Caco-2 (cell line): ENCODE data around the gene KNSTRN. TPM values are rescaled to one million over a fixed set of nuclear protein-coding genes. Genes with fewer than 3 reads are reported as not detected.

Experiments used
- BruUV-seq: library from RNA; stranded (reverse); fragments of 400-500 nt; replicated peaks from 2 replicates; lab custom pipeline; 2021; lab: Mats Ljungman, UMichigan
- CTCF ChIA-PET: fragments of 300-600 bp; sonication (Branson Sonifier 250); formaldehyde crosslinking; loops from one replicate; lab custom pipeline; 2022; ENCODE audit warnings: antibody characterized with exemption; lab: Charles Lee
- POLR2A ChIA-PET: fragments of 300-600 bp; sonication (Branson Sonifier 250); formaldehyde crosslinking; loops from one replicate; lab custom pipeline; 2022; ENCODE audit warnings: antibody characterized with exemption; lab: Charles Lee
- DNase-seq, 2 experiments: peaks; one replicate each; pipeline versions ENCODE4 v3.0.0 to v3.0.0-alpha.2; 2020 to 2022
- H3K27me3 ChIP-seq: replicated peaks from 2 replicates; pipeline ENCODE4 v1.6.0; 2011; ENCODE audit warnings: low read length; ENCODE audit not compliant: control insufficient read depth, insufficient read depth
- H3K36me3 ChIP-seq: 2 replicates; pipeline ENCODE4 v1.5.1; 2011; ENCODE audit warnings: low read length; ENCODE audit not compliant: control insufficient read depth, insufficient read depth
- H3K4me1 ChIP-seq: fragments of 250-450 bp; sonication (Bioruptor Pico); 2 replicates; pipeline ENCODE4 v1.5.1; 2020; ENCODE audit warnings: mild to moderate bottlenecking
- H3K4me3 ChIP-seq: 2 replicates; pipeline ENCODE4 v1.5.1; 2011; ENCODE audit warnings: low read depth, mild to moderate bottlenecking, control low read depth, low read length
- H3K9me3 ChIP-seq: fragments of 250-450 bp; sonication (Bioruptor Pico); 2 replicates; pipeline ENCODE4 v1.5.1; 2020; ENCODE audit warnings: mild to moderate bottlenecking, moderate library complexity
- H3K27ac Mint-ChIP-seq: one replicate; pipeline ENCODE4 v1.8.0; 2022; ENCODE audit warnings: mixed read lengths; ENCODE audit not compliant: unreplicated experiment
- H3K27me3 Mint-ChIP-seq: one replicate; pipeline ENCODE4 v1.8.0; 2022; ENCODE audit warnings: mixed read lengths; ENCODE audit not compliant: insufficient read depth, unreplicated experiment
- H3K36me3 Mint-ChIP-seq: one replicate; pipeline ENCODE4 v1.8.0; 2022; ENCODE audit warnings: mild to moderate bottlenecking, mixed read lengths; ENCODE audit not compliant: insufficient read depth, unreplicated experiment
- H3K4me1 Mint-ChIP-seq: one replicate; pipeline ENCODE4 v1.8.0; 2022; ENCODE audit warnings: low read depth, mixed read lengths; ENCODE audit not compliant: unreplicated experiment
- H3K4me3 Mint-ChIP-seq: one replicate; pipeline ENCODE4 v1.8.0; 2022; ENCODE audit warnings: mild to moderate bottlenecking, moderate library complexity, mixed read lengths; ENCODE audit not compliant: unreplicated experiment
- H3K9me3 Mint-ChIP-seq: one replicate; pipeline ENCODE4 v1.8.0; 2022; ENCODE audit warnings: mixed read lengths; ENCODE audit not compliant: unreplicated experiment
- intact Hi-C: fragments of 100-400 bp; cut with micrococcal nuclease; formaldehyde crosslinking; loops from one replicate; pipeline ENCODE4 v1.10.0; 2022; ENCODE audit not compliant: unreplicated experiment
- total RNA-seq: library from RNA; stranded (reverse); gene quantifications from 2 replicates; pipeline ENCODE4 v1.2.3, GENCODE V29; 2022
- TF ChIP-seq, protein P1 (sequence below), 2 experiments: fragments of 200-600 bp in 1 of 2; IDR thresholded peaks; 1 replicate in 1 of 2; 2 replicates in 1 of 2; pipeline versions ENCODE4 v1.5.1 to v1.8.0; 2011 to 2022; ENCODE audit warnings: antibody characterized with exemption in 1 of 2, control low read depth in 1 of 2, inconsistent platforms in 1 of 2, low read depth in 1 of 2, low read length in 1 of 2, mild to moderate bottlenecking in 1 of 2, moderate library complexity in 1 of 2; ENCODE audit not compliant: insufficient read depth in 1 of 2, severe bottlenecking in 1 of 2, unreplicated experiment in 1 of 2

KNSTRN gene
- total RNA-seq, 1 experiment from 2014 or later = 74.7 TPM

GRCh38 chr15:40365624-40366456 is 16.7 kb upstream of the KNSTRN start:
- no peaks in the 10 kb centered on the region for H3K27me3 ChIP-seq
- Mint-ChIP-seq H3K4me1 (no peaks in the 10 kb centered on the region), H3K9me3 (no peaks in the 10 kb centered on the region), H3K4me3 (no peak overlapping the region), H3K27me3 (no peaks in the 10 kb centered on the region), H3K27ac (no peak overlapping the region), H3K36me3 (no peaks in the 10 kb centered on the region)
- DNase-seq = no peak
- no peaks in the 10 kb centered on the region for H3K36me3 ChIP-seq
- no peaks in the 10 kb centered on the region for H3K4me1 ChIP-seq
- POLR2A ChIA-PET = no interaction called here
- intact Hi-C loops = no loop called here
- H3K4me3 ChIP-seq = no peak overlapping the region
- CTCF ChIA-PET = interaction anchor here (1.5 kb wide), 1 partner anchor 75 kb away, joined by 3 read pairs; the partner anchor contains the start of gene BAHD1
- no peaks in the 10 kb centered on the region for H3K9me3 ChIP-seq
- no TSS peak for BruUV-seq
- TF ChIP-seq, protein P1, sequence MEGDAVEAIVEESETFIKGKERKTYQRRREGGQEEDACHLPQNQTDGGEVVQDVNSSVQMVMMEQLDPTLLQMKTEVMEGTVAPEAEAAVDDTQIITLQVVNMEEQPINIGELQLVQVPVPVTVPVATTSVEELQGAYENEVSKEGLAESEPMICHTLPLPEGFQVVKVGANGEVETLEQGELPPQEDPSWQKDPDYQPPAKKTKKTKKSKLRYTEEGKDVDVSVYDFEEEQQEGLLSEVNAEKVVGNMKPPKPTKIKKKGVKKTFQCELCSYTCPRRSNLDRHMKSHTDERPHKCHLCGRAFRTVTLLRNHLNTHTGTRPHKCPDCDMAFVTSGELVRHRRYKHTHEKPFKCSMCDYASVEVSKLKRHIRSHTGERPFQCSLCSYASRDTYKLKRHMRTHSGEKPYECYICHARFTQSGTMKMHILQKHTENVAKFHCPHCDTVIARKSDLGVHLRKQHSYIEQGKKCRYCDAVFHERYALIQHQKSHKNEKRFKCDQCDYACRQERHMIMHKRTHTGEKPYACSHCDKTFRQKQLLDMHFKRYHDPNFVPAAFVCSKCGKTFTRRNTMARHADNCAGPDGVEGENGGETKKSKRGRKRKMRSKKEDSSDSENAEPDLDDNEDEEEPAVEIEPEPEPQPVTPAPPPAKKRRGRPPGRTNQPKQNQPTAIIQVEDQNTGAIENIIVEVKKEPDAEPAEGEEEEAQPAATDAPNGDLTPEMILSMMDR (IDR thresholded peaks at IDR 0.05; ENCODE audit: insufficient read depth in 1 of 2, low read depth in 1 of 2, low read length in 1 of 2, severe bottlenecking in 1 of 2, unreplicated experiment in 1 of 2) = no peak

GRCh38 chr15:40366457-40367370 is 15.8 kb upstream of the KNSTRN start:
- Mint-ChIP-seq H3K27ac (no peak overlapping the region), H3K9me3 (no peaks in the 10 kb centered on the region), H3K4me1 (no peaks in the 10 kb centered on the region), H3K36me3 (no peaks in the 10 kb centered on the region), H3K27me3 (no peaks in the 10 kb centered on the region), H3K4me3 (no peak overlapping the region)
- DNase-seq = no peak
- ChIA-PET CTCF (interaction anchor here (1.5 kb wide), 1 partner anchor 74 kb away, joined by 3 read pairs; the partner anchor contains the start of gene BAHD1), POLR2A (no interaction called here)
- no peaks in the 10 kb centered on the region for H3K36me3 ChIP-seq
- no TSS peak for BruUV-seq
- H3K4me1 ChIP-seq = no peaks in the 10 kb centered on the region
- no peak overlapping the region for H3K4me3 ChIP-seq
- intact Hi-C loops = no loop called here
- H3K9me3 ChIP-seq = no peaks in the 10 kb centered on the region
- TF ChIP-seq, protein P1 (IDR thresholded peaks at IDR 0.05; ENCODE audit: insufficient read depth in 1 of 2, low read depth in 1 of 2, low read length in 1 of 2, severe bottlenecking in 1 of 2, unreplicated experiment in 1 of 2) = no peak
- H3K27me3 ChIP-seq = no peaks in the 10 kb centered on the region

DNA sequence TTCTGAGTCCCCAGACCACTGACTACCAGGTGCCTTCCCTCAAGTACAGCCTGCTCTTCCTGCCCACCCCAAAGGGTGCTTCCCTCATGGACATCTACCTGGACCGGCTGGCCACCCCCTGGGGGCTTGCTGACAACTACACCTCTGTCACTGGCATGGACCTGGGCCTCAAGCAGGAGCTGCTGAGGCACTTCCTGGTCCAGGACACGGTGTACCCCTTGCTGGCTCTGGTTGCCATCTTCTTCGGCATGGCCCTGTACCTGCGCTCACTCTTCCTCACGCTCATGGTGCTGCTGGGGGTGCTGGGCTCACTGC is 15.2 kb upstream of the KNSTRN start:
- no peaks in the 10 kb centered on the region for H3K36me3 Mint-ChIP-seq
- H3K27me3 Mint-ChIP-seq = no peaks in the 10 kb centered on the region
- H3K27ac Mint-ChIP-seq = no peak overlapping the region
- no peaks in the 10 kb centered on the region for H3K9me3 Mint-ChIP-seq
- H3K9me3 ChIP-seq = no peaks in the 10 kb centered on the region
- CTCF ChIA-PET = no interaction called here
- no peaks in the 10 kb centered on the region for H3K36me3 ChIP-seq
- DNase-seq = no peak
- intact Hi-C loops = no loop called here
- H3K4me3 Mint-ChIP-seq = no peak overlapping the region
- no peaks in the 10 kb centered on the region for H3K4me1 ChIP-seq
- TF ChIP-seq, protein P1 (IDR thresholded peaks at IDR 0.05; ENCODE audit: insufficient read depth in 1 of 2, low read depth in 1 of 2, low read length in 1 of 2, severe bottlenecking in 1 of 2, unreplicated experiment in 1 of 2) = no peak
- H3K27me3 ChIP-seq = no peaks in the 10 kb centered on the region
- no TSS peak for BruUV-seq
- H3K4me3 ChIP-seq = no peak overlapping the region
- POLR2A ChIA-PET = no interaction called here
- no peaks in the 10 kb centered on the region for H3K4me1 Mint-ChIP-seq
